Activated T-cell treated with anti-CD3 and anti-CD28 coated beads for 1 hour (primary cell): ENCODE data around the gene PRPS1L1.

Experiments used
- DNase-seq: peaks from one replicate; pipeline ENCODE4 v3.0.0-alpha.2; 2020; ENCODE audit warnings: low read depth

Gene PRPS1L1

DNA sequence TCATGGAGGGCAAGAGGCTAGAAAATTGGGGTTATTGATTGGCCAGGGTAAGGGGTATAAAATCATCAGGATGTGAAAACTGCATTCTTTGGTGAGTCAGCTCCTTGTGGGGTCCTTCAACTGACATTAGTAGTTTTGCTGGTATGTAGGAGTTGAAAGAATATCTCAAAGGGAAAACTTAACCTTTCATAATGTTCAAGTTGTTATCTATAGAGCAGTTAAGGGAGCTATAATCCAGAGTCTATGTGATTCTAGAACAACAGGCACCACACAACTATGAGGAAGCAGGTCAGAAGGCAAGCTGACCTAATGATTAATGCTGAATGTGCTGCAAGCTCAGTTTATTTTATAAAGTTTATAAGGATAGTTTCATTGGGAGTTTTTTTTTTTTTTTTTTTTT is 13.7 kb downstream of the PRPS1L1 start:
- DNase-seq = no peak

DNA sequence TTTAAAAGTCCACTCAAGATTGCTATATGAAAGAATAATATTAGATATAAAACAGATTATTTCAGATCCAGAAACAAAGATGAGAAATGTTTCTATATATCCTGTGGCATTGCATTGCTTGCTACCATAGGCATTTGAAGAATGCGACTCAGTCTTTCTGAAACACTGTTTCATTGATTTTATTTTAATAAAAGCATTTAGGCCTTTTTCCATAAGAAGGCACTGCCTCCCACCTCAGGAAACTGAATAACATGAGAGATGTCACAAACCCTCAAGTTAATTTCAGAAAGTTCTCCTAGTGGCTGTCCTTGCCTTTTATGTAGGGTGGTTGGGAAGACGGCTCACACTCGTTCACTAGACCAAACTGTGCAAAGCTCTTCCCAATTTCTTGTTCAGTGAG is 23.3 kb downstream of the PRPS1L1 start:
- DNase-seq = no peak

GRCh38 chr7:18003286-18003994 is 24.2 kb downstream of the PRPS1L1 start:
- DNase-seq = no peak

- no peak for DNase-seq
These were observed 29.0 kb downstream of the PRPS1L1 start for GRCh38 chr7:17998692-17999091.

DNA sequence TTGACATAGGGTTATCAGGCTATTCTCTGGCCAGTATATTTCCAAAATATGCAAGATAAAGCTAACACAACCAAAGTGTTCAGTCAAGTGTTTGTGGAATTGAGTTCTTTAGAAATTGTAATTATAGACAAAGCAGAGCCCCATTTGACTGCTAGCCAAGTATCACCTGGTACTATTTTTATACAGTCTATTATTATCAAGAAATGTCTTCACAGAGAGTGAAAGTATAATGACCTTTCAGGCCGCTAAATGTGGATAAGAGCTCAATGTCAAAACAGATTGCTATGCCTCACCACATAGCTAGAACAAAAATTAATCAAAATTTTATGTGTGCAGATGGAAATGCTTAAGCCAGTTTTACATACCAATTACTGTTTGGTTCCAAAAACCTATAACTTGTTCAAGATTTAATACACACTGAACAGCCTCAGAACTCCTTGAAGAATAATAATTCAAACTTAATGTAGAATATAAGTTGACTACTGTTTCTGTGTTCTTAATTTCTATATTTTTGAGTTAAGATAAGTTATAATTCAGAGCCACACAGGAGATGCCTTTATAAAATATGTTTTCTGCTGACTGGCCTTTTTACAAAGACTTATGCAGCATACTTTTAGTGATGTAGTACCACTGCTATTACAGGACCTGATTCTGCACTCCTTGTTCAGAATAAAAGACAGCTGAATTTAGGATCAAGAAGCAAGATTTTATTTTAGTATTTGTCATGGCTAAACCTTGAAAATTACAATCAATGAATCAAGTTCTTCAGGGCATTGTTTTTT is 31.0 kb downstream of the PRPS1L1 start:
- no peak for DNase-seq

- no peak for DNase-seq
These were observed 31.6 kb downstream of the PRPS1L1 start for GRCh38 chr7:17996040-17996439.

- no peak for DNase-seq
These were observed 33.4 kb downstream of the PRPS1L1 start for GRCh38 chr7:17994079-17994850.

DNA sequence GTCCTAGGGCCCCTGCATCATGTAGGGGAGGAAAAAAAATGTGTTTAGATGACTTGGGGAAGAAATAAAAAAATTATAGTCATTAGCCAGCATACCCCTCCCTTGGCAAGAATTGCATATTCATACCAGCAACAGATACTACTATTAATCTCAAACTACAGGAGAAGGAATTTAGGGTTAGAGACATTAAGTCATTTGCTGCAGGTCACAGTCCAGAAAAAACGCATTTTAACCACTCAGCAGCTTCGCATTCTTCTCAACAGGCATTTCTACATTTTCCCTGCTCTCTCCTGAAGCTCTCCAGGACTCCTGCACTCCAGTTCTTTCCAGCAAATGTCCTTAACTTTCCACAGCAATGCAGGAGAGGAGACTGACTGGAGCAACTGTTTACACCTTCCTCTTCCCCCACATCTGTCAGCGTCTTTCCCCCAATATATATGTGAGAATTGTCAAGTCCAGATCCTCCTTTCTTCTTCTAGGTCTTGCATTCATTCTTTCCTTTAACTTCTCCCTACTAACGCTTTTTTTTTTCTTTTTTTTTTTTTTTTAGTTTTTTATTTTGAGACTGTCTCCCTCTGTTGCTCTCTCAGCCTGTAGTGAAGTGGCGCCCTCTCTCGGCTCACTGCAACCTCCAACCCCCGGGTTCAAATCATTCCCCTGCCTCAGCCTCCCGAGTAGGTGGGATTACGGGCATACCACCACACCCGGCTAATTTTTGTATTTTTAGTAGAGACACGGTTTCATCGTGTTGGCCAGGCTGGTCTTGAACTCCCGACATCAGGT is 35.6 kb downstream of the PRPS1L1 start:
- no peak for DNase-seq

- DNase-seq = no peak
These were observed 36.9 kb downstream of the PRPS1L1 start for GRCh38 chr7:17990761-17991160.

- DNase-seq = no peak
These were observed 38.1 kb downstream of the PRPS1L1 start for GRCh38 chr7:17989546-17989945.

DNA sequence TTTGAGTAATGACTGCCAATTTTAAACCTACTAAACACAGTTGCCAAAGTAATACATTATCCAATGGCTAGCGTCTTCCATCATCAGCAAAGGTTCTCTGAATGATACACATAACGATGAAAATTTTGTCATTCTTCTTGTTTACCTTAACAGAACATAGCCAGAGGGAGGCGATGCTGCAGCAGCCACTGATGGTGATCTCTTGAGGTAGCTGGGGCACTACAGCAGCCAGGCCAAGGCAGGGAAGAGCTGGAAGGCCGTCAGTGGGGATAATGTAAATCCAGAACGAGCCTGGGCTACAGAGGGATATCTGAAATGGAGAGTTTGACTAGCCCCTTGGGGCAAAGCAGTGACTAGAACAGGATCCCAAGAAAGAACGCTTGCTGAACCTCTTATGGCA is 38.8 kb downstream of the PRPS1L1 start:
- no peak for DNase-seq

DNA sequence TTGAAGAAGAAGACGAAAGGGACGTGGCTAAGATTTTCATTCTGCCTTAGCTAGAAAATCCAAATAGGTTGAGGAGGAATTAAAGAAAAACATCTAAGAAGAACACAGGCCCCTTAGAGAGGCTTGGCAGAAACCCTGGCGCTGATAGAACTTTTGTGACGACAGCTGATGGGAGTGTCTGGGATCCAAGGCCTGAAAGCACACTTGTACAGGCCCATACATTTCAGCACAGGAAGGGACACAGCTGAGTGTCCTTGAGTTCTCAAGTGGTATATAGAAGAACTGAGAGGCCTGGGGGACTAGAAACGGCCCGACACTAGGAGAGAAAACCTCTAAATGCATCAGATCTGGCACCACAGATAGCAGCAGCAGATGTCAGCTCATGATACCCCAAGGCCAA is 39.5 kb downstream of the PRPS1L1 start:
- DNase-seq = no peak

DNA sequence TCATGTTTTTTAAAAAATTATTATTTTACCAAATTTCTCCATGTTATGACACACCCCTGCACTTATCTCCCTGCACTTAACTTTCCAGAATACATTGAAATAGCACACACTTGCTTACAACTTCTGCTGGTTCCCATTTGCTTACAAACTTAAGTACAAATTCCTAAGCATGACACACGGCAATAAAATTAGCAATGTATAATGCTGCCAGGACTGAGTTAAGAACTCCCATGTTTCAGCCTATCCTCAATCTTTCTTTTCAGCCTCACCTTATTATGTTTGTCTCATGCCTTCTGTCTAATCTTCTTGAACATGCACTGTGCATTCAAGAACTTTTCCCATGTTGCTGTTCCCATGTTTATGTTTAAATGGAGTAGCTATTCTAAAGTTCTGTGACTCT is 40.8 kb downstream of the PRPS1L1 start:
- DNase-seq = no peak

DNA sequence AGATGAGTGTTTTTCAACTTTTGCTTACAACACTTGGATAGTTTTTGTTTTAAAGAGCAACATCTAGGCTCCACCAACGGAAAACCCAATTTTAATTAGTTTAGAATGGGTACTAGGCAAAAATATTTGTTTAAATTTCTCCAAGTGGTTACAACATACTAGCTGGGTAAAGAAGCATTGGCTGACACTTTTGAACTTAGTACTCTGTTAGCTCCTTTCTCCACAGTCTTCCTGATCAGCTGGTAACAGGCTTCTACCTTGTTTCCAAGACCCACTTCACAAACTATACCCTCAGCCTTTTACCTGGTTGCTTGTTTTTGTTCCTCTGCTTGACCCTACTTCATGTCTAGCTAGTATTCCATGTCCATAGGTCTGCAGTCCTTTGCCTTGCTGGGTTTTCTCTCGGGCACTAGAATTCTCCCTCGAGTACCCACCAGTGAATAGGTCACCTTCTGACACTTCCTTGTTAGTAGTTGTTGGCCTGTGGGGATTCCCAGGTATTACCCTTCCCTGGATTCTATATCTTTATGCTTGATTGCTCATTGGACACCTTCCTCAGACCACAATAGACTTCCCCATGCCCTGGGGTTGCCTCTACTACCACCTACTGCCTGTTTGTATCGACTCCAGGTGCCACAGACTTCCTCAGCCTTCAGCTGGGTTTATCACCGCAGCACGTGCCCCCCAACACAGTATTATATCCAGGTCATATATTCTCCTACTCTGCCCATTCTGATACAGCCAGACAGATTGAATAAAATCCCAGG is 42.0 kb downstream of the PRPS1L1 start:
- no peak for DNase-seq

- DNase-seq = no peak
These were observed 43.4 kb downstream of the PRPS1L1 start for GRCh38 chr7:17984288-17984687.

- DNase-seq = no peak
These were observed 44.2 kb downstream of the PRPS1L1 start for GRCh38 chr7:17983221-17984062.

- DNase-seq = no peak
These were observed 50.7 kb downstream of the PRPS1L1 start for GRCh38 chr7:17976952-17977351.
